CD1c-positive myeloid dendritic cell (primary cell): ENCODE measurements around the gene HS3ST1.
"Not testable (repeated sequence)": the region's sequence is repeated elsewhere in the genome, so short reads cannot be mapped to it uniquely, and the experiment has no call there.

Experiments used
- DNase-seq: peaks from one replicate; pipeline ENCODE4 v3.0.0-alpha.2; 2016; ENCODE audit errors: extremely low spot score

Gene HS3ST1

GRCh38 chr4:11399461-11399971 lies 29.2 kb downstream of the HS3ST1 start:
- DNase-seq, result no peak

GRCh38 chr4:11397819-11398610 lies 30.7 kb downstream of the HS3ST1 start:
- no peak for DNase-seq

- DNase-seq, result no peak
These were observed 31.5 kb downstream of the HS3ST1 start for GRCh38 chr4:11397146-11397545.

GRCh38 chr4:11393551-11393950 lies 35.1 kb downstream of the HS3ST1 start:
- DNase-seq, result no peak

- not testable (repeated sequence) for DNase-seq
These were observed 44.6 kb downstream of the HS3ST1 start for GRCh38 chr4:11384072-11384471.

GRCh38 chr4:11376571-11376970 lies 52.1 kb downstream of the HS3ST1 start:
- no peak for DNase-seq

- no peak for DNase-seq
These were observed 52.5 kb downstream of the HS3ST1 start for GRCh38 chr4:11376146-11376545.

- no peak for DNase-seq
These were observed 60.0 kb downstream of the HS3ST1 start for GRCh38 chr4:11368701-11369115.

GRCh38 chr4:11367371-11367770 lies 61.3 kb downstream of the HS3ST1 start:
- DNase-seq, result no peak

GRCh38 chr4:11366859-11367258 lies 61.8 kb downstream of the HS3ST1 start:
- no peak for DNase-seq

GRCh38 chr4:11365039-11365438 lies 63.7 kb downstream of the HS3ST1 start:
- no peak for DNase-seq

GRCh38 chr4:11359591-11359990 lies 69.1 kb downstream of the HS3ST1 start:
- DNase-seq, result no peak

GRCh38 chr4:11355226-11355625 lies 73.5 kb downstream of the HS3ST1 start:
- DNase-seq, result no peak

- DNase-seq, result no peak
These were observed 74.2 kb downstream of the HS3ST1 start for GRCh38 chr4:11354531-11354930.

- DNase-seq, result peak; percentile 16
These were observed 80.1 kb downstream of the HS3ST1 start for GRCh38 chr4:11348449-11349088.

GRCh38 chr4:11344916-11345315 lies 83.8 kb downstream of the HS3ST1 start:
- no peak for DNase-seq

- DNase-seq, result no peak
These were observed 85.2 kb downstream of the HS3ST1 start for GRCh38 chr4:11343536-11343935.
